Mammary microvascular endothelial cell (primary cell): Measurements from ENCODE around the gene RNF123. TPM values are rescaled to one million over a fixed set of nuclear protein-coding genes. Genes with fewer than 3 reads are reported as not detected.

Experiments used
- total RNA-seq: library from RNA; depleted of rRNA; stranded (reverse); fragments of >200 nt; gene quantifications from 2 replicates; pipeline ENCODE4 v1.2.3, GENCODE V29; 2015

The RNF123 gene
- 20.1 and 21.2 TPM in 2 replicates for total RNA-seq

DNA sequence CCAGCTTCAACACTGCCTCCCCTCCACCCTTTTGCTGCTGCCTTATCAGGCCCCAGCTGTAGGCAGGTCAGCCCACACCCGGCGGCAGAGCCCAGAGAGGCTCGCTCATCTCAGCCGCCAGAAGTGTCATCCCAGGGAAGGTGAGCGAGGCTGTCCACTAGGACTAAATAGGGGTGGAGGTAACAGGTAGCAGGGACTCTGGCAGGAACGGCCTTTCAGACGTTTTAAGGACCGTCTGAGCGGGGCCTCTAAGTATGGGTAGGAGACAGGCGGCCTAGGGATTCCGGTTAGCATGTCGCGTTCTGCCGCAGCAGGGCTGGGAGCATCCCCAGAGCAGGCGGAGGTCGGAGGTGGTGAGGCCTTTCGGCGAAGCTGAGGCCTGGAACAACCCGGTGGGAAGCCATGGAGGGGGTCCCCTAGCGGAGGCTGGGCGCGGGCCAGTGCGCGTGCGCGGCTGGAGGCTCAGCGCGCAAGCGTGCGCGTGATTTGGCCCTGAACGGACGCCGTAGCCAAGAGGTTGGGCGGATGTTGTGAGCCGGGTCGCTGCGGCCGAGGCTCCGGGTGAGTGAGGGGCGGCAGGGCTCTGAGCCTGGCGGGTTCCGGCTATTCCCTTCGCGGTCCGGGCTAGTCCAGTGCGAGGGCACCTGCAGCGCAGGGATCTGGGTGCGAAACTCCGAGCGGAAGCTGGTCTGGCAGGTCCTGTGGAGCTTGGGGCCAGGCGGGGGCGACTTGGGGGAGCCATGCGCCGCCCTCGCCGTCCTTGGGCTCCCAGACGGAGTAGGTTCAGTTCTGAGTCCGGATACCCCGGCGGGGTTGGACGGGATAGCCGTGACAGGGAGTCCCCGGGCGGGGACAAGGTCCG, at the start of gene RNF123, which contains the start of gene MST1:
Gene RNF123, plus strand, starts transcription at position 512 of the 862 bp plus-strand sequence. CDS start 1,609 bp downstream, outside the sequence.
Gene MST1, minus strand, starts transcription at position 429 of the 862 bp plus-strand sequence. CDS start 783 bp downstream, outside the sequence.

GRCh38 chr3:49673715-49674496, 15.5 kb upstream of the RNF123 start, which contains the start of gene APEH:
Gene APEH, plus strand, starts transcription at chr3:49674351. Its CDS starts 51 bp downstream, at chr3:49674402.

GRCh38 chr3:49719214-49719884, 30.0 kb downstream of the RNF123 start, which contains the start of gene AMIGO3:
Gene AMIGO3, minus strand, starts transcription at chr3:49719684. Its CDS starts 219 bp downstream, at chr3:49719465.

GRCh38 chr3:49723628-49724551, 34.5 kb downstream of the RNF123 start, which contains the start of gene GMPPB:
Gene GMPPB, minus strand, starts transcription at chr3:49723951. Its CDS starts 225 bp downstream, at chr3:49723726.

Other genes starting within 250 kb of the RNF123 start
- gene DAG1, start 219.3 kb upstream of the RNF123 start, total RNA-seq = 94.7 and 100.0 TPM in 2 replicates
- 0.07 and 0.10 TPM in 2 replicates for gene BSN, start 135.1 kb upstream of the RNF123 start, total RNA-seq
- gene APEH, start 15.2 kb upstream of the RNF123 start, total RNA-seq = 70.9 and 74.4 TPM in 2 replicates
- gene MST1, start 83 bp upstream of the RNF123 start, total RNA-seq = 1.1 and 1.3 TPM in 2 replicates
- gene AMIGO3, start 30.1 kb downstream of the RNF123 start, total RNA-seq = 1.5 TPM in 1 of 2 replicates, not detected in the other
- gene GMPPB, start 34.4 kb downstream of the RNF123 start, total RNA-seq = 63.4 and 65.8 TPM in 2 replicates
- gene IP6K1, start 97.0 kb downstream of the RNF123 start, total RNA-seq = 35.8 and 36.9 TPM in 2 replicates
- not detected in 2 replicates for gene CDHR4, start 110.3 kb downstream of the RNF123 start, total RNA-seq
- 12.7 and 17.6 TPM in 2 replicates for gene INKA1, start 113.7 kb downstream of the RNF123 start, total RNA-seq
- 36.6 and 46.2 TPM in 2 replicates for gene UBA7, start 124.4 kb downstream of the RNF123 start, total RNA-seq
- 8.4 and 9.1 TPM in 2 replicates for gene TRAIP, start 167.0 kb downstream of the RNF123 start, total RNA-seq
- not detected in 2 replicates for gene CAMKV, start 180.3 kb downstream of the RNF123 start, total RNA-seq
- 0.79 and 1.7 TPM in 2 replicates for gene MST1R, start 214.3 kb downstream of the RNF123 start, total RNA-seq
- 23.2 and 27.2 TPM in 2 replicates for gene MON1A, start 240.3 kb downstream of the RNF123 start, total RNA-seq